Measurements from ENCODE around the gene TIPRL.

- TF ChIP-seq TAF1 (IDR thresholded peaks at IDR 0.05; ENCODE audit: borderline replicate concordance, low read depth, low read length) (no peak), POLR2A (IDR thresholded peaks at IDR 0.05; ENCODE audit: low read depth, low read length) (no peak), POLR2AphosphoS5 (IDR thresholded peaks at IDR 0.05; ENCODE audit: low read depth, low read length) (no peak)
Observed at GRCh38 chr1:168245042-168245441, 66.3 kb downstream of the TIPRL start.
